ENCODE data around the gene H6PD.

The H6PD gene

DNA sequence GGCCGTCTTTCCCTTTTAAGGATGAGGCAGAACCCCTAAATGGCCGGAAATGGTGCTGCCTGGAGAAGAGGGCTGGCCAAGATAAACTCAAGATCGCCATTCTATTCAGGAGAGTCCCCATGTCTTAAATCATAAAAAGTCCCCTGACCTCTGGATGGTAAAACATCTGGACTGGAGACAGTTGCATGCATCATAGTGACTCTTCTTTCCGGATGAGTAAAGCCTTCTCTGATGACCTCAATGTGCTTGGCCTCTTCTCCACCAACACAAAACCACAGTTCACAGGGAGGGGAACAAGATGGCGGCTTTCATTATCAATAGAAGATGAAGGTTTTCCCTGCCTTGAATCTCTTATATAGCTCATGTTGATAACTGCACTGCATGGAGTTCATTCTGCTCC is 27.5 kb upstream of the H6PD start:
- no peak for DNase-seq

DNA sequence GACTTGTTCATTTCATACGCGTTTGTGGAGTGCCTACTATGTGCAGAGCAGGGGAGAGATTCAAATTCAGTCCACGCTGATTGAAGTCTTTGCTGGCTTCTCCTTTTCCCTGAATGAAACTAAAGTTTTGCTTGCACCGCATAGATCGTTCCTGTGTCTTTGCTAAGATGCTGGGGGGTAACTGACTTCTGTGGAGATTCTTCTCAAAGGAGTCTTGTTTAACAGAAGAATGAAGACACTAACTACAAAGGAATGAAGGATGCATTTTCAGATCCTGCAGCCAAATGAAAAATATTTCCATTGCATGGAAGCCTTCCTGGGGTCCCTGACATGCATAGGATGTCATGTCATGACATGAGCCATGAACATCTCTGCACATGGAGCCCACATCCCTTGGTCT is 26.9 kb upstream of the H6PD start:
- no peak for DNase-seq

- no peak for DNase-seq
Observed at GRCh38 chr1:9211291-9211811, 23.2 kb upstream of the H6PD start.

DNA sequence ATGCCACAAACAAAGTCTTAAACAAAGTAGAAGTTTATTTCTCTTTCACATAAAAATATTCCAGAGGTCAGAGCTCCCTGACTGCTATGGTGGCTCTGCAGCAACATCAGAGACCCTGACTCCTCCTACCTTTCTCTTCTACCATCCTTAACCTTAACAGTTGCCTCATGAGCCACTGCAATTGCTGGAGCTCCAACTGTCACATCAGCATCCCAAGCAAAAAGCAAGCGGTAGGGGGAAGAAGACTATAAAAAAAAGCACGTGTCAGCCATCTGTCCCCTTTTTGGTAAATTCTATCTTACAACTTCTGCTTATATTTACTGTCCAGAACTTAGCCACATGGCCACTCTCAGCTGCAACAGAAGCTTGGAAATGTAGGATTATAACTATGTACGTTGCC is 21.8 kb upstream of the H6PD start:
- DNase-seq = no peak

GRCh38 chr1:9213956-9214355 is 20.6 kb upstream of the H6PD start:
- no peak for DNase-seq

DNA sequence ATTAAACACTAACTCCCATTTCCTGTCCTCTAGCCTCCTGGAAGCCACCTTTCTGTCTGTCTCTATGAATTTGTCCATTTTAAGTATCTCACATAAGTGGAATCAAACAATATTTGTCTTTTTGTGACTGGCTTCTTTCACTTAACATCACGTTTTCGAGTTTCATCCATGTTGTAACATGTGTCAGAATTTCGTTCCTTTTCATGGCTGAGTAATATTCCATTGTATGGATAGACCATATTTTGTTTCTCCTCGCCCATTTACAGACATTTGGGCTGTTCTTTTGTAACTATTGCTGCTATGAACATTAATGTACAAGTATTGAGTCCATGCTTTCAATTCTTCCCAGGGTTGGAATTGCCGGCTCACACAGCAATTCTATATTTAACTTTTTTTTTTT is 15.7 kb upstream of the H6PD start:
- no peak for DNase-seq

GRCh38 chr1:9222846-9223625 is 11.5 kb upstream of the H6PD start:
- DNase-seq = no peak

GRCh38 chr1:9224664-9225410 is 9.7 kb upstream of the H6PD start:
- no peak for DNase-seq

DNA sequence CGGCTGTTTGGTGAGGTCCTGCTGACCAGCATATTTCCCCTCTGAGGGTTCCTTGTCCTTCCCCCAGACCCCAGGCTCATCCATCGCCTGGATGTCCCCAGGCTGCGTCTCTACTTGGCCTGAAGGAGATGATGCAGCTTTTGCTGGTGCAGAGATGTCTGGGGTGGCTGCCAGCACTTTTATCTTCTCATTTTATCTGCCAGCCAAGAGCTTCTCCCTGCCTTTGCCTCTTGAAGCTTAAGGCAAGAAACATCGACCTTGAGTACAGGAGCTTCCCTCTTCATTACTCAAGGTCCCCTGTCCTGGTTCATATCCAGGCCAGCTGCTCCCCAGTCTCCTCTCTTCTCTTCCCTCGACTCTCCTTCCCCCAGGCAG is 9.2 kb upstream of the H6PD start:
- no peak for DNase-seq

GRCh38 chr1:9228609-9229008 is 6.0 kb upstream of the H6PD start:
- no peak for DNase-seq

- no peak for DNase-seq
Observed at GRCh38 chr1:9229549-9229948, 5.0 kb upstream of the H6PD start.

DNA sequence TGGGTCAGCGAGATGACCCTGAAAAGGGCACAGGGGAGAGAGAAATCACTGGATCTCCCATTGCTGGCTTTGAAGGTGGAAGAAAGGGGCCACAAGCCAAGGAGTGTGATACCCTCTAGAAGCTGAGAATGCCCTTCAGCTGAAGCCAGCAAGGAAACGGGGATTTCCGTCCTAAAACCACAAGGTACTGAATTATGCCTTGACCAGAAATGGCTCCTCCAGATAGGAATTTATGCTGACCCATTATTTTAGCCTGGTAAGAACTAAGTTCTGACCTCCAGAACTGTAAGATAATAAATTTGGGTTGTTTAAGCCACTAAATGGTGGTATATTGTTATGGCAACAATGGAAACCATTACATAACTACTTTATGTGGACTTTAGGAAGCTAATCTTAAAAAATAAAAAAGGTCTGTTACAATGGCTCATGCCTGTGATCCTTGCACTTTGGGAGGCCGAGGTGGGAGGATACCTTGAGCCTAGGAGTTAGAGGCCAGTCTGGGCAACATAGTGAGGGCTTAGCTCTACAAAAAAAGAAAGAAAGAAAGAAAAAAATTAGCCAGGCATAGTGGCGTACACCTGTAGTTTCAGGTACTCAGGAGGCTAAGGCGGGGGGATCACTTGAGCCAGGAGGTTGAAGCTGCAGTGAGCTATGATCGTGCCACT is 3.6 kb upstream of the H6PD start:
- DNase-seq = peak; percentile 11

- DNase-seq = no peak
Observed at GRCh38 chr1:9231648-9232332, 2.8 kb upstream of the H6PD start.

DNA sequence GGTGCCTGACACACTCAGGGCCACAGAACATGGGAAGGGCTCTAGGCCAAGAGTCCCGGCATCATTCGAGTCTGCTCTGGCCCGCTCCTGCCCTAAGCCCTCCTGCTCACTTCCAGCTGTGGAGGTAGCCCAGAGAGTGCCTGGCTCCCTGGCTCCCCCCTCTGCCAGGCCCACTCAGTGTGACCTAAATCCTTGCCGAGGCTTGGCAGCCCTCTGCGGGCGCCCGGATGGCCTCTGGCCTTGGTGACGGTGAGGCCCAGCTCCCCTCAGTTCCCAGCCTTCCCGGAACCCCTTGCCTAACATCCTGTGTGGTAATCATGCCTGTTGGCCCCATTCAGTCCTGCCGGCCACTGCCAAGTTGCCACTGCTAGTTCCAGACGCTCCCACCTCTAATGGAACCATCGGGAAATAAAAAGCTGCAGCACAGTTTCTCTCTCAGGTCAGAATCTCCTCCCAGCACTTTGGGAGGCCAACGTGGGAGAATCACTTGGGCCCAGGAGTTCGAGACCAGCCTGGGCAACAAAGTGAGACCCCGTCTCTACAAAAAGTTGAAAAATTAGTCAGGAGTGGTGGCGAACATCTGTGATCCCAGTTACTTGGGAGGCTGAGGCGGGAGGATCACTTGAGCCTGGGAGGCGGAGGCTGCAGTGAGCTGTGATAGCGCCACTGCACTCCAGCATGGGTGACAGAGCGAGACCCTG is 1.2 kb upstream of the H6PD start:
- peak; percentile 42 for DNase-seq

GRCh38 chr1:9233942-9234222 is 692 bp upstream of the H6PD start:
- DNase-seq = no peak

DNA sequence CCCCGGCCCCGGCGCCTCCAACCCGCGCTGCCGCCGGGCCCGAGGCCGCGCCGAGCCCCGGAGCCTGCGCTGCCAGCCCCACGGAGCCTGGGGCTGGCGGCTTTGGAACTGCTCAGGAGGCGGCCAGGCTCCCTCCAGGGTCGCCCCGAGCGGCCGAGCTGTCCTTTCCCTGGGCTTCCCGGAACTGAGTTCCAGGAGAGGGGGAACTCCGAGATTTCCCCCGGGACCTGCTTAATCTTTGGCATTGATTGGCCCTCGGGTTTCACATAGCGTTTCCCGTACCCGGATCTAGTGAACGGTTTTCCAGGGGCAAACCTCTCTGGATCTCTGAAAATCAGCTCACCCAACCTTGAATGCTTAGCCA is 504 bp downstream of the H6PD start:
- DNase-seq = no peak

GRCh38 chr1:9235560-9235959 is 986 bp downstream of the H6PD start:
- peak; percentile 10 for DNase-seq

DNA sequence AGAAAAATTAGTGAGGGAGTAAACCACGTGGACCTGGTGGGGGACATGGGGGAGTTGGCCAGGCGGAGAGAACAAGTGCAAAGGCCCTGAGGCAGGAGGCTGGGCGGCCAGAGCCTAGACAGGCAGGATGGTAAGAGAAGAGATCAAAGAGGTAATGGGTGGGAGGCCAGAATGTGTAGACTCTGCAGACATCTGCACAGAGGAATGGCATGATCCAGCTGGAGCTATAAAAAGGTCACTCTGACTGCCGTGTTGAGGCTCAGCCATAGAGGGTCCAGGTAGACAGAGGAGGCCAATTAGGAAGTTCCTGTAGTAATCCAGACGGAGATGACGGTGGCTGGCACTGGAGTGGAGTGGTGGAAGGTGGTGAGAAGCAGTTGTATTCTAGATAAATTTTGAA is 3.6 kb downstream of the H6PD start:
- no peak for DNase-seq

DNA sequence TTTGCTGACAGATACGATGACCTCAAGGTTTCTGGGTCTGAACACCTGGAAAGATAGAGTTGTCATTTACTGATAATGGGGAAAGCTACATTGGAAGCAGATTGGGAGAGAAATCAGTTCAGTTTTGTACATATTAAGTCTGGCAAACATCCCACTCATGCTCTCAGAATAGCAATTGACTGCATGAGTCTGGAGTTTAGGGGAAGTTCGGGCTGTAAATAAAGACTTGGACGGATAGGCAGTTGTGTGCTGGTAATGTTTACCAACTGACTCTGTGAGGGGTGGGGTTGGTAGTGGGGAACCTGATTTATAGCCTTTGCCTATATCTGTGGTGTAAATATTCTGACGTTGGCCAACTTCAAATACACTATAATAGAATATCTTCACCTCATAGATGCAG is 4.0 kb downstream of the H6PD start:
- DNase-seq = no peak

GRCh38 chr1:9239622-9240401 is 5.2 kb downstream of the H6PD start:
- peak; percentile 57 for DNase-seq

GRCh38 chr1:9240914-9241820 is 6.6 kb downstream of the H6PD start:
- no peak for DNase-seq

Data from CD4-positive, alpha-beta T cell treated with Interleukin-15 for 1 hour (primary cell).